Fibroblast of skin of scalp (primary cell): ENCODE data around the gene GDF9.

ENCODE experiments used
- DNase-seq: peaks from one replicate; pipeline ENCODE4 v3.0.0-alpha.2; 2013

The GDF9 gene

DNA sequence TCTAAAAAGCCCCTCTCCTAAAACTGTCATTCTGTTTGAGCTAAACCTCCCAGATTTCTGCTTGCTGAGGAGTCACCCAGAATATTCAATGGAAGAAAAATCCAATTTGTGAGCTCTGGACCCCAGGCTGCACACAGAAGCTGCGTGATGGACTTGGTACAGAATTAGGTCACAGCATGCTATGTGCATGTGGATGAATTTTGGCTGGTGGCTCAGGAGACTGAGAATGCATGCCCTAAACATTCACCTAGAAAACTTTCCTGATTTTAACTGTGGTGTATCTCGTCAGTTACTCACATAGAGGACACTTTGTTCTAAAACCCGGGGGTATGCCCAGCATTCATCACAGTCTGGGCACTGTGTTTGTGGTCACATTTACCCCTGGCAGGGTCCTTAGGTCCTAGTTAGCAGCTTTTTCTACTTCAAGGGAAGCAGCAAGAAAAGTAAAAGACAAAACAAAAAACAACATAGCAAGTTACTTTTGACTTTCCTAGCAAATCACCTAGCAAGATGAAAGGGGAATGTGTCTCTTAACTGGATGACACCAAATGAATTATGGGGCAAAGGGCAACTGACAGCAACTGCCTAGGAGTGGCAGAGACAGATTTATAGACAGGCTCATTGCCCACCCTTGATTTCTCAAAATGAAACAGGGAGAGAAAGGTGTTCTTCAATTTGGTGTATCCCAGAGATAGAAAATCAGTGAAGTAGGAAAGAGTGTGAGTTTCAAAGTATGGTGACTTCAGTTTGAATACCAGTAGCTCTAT is 27.6 kb downstream of the GDF9 start:
- DNase-seq = no peak

DNA sequence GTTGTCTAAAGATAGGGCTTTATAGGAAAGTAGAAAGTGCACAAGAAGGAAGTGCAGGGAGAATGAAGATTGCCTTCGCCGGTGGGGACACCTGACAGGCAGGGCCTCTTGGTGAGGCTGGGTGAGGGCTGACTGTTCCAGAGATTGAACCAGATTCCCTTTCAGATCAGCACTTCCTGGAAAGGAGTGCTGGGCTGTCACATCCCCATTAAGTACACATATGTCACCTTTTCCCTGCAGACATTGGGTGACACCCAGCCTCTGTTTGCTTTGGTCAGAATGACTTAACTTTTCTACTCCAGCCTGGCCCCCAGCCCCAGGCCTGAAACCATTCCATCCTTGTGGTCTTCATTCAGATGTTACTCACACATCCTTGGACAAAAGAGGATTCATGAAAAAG is 28.4 kb downstream of the GDF9 start:
- no peak for DNase-seq

DNA sequence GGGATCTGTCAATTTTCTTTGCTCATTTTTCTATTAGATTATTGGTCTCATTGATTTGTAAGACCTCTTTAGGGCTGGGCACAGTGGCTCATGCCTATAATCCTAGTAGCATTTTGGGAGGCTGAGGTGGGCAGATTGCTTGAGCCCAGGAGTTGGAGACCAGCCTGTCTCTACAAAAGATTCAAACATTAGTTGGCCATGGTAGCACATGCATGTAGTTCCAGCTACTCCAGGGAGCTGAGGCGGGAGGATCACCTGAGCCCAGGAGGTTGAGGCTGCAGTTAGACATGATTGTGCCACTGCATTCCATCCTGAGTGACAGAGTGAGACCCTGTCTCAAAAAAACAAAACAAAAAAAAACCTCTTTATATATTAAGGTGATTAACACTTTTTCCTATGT is 29.4 kb downstream of the GDF9 start:
- DNase-seq = no peak

DNA sequence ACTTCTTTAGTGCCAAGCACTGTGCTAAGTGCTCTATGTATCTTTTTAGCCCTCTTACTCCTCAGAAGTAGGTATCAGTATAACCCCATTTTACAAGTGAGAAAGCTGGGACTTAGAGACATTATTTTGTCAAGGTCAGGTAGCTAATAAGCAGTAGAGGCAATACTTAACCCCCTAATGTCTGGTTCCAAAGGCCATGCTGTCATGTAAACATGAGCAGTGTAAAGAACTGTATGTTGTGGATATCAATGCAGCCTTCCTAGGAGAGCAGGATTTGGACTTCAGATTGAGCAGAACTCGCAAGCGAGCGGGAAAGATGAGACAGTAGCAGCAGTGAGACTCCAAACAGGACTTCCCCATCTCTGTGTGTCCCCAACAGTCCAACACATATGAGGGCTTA is 32.2 kb downstream of the GDF9 start:
- no peak for DNase-seq

DNA sequence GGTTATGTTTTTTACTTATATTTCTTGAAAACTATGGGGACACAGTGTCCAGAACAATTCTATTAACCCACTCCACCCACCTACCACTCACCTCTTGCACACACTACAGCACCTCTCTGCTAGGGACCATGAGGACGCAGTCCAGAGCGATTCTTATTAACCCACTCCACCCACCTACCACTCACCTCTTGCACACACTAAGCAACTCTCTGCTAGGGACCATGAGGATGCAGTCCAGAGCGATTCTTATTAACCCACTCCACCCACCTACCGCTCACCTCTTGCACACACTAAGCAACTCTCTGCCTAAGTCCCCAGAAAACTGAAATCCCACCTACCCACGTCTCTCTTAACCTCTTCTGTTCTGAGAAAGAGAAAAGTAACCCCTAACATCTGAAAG is 33.7 kb downstream of the GDF9 start:
- DNase-seq = no peak

DNA sequence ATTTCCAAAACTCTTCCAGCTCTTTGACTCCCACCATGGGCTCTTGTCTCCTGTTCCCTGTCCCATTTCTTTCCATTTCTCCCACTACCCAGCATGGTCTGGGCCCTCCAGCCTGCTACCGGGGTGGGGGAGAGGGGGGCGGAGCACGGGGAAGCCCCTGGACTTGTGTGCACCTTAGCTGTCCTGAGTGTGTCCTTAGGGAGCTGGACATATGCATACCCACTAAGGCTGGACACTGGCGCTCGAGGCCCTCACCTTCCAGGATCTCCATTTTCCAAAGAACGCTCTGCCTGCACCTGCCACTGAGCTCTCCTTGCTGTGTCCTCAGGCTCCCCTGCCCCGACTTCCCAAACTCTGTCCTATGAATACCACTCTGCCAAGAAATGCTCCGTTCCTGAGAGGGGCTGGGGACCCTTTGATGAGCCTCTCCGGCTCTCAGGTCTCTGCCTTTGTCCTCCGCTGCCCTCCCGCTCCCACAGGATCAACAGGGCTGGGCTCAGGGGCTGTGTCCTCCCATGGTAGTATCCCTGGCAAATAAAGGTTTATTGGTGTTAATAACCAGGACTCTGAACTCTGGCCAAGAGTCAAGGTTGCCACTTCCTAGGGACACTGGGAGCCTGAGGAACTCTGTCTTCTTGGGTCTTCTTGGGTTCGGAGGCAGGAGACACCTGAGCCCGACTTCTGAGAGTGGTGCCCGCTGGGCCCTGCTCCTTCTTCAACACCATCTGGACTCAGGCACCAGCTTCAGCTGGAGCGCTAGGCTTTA is 35.0 kb downstream of the GDF9 start:
- no peak for DNase-seq

DNA sequence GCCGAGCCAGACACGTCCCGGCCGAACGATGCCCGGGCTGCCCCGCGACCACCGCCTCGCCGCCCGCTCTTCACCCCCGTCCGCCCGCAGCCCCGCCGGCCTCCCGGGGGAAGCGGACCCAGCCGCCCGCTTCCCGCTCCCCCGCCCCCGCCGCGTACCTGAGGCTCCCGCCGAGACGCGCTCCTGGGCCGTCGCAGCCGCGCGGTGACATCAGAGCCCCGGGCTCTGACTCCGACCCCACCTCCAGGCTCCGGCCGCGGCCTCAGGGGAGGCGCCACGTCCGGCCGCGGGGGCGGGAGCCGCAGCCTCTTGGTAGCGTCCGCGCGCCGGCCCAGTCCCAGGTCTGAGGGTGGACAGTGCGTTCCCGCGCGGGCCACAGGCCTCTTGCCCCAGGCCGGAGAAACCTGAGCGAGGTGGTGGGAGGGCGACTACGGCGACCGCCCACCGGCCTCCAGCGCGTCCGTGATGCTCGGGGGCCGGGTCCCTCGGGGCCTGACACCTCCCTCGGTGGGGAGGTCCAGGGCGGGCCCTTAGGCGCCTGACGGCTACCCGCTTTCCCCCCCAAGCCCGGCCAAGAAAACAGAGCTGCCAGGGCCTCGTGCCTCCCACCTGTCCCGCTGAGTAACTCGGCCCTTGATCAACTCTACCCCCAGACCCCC is 35.7 kb downstream of the GDF9 start, which contains the start of gene SHROOM1:
Gene SHROOM1, minus strand, starts transcription at position 212 of the 659 bp plus-strand sequence. CDS start 4,507 bp downstream, outside the sequence.
- no peak for DNase-seq

DNA sequence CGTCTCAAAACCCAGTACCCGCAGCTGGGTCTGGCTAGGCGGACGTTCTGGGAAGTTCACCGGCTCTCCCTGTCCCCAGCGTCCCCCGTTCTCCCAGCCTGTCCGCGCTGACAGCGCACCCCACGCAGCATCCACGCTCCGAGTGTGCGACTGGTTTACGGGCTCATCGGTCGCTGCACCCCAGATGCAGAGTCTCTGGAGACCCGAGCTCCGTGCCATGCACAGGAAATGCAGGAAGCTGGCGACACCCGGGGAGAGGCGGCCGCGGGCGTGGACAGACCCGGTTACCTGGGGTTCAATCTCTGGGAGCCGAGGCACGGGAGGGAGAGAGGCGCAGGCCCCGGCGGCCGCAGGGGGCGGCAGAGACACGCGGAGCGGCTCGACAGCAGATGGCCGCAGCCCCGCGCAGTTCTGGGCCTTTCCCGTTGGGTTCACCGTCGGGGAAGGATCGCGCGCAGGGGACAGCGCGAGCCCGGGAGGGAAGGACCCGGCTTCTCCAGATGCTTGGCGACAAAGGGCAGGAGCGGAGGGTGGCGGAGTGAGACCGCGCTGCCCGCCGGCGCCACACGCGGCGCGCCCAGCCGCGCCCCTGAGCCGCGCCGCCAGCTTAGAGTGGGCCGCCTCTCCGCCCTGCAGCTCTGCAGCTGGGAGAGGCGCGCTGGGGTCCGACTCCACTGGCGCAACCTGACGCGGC is 36.4 kb downstream of the GDF9 start:
- peak; percentile 62 for DNase-seq

DNA sequence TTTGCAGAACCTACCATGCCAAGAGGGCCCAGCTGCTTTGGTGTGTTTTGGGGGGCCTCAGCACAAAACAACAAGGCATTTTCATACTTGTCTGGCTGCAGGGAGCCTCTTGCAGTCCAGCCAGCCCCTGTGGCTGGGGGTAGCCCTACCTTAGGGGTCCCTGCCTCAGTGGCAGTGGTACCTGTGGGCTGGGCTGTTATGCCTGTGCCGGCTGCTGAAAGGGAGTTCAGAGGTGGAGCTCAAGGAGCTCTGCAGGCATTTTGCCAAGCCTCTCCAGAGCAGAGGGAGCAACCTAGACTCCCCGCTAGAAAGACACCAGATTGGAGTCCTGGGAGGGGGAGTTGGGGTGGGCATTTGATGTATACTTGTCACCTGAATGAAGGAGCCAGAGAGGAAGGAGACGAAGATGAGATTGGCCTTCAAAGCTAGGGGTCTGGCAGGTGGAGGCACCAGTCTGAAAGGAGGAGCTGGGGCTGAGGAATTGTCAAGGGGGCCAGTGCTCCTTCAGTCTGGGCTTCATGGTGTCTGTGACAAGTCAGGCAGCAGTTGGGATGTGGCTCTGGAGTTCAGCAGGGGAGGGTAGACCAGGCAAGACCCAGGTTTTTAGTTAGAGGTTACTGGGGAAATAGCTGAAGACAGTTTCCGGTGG is 37.3 kb downstream of the GDF9 start:
- no peak for DNase-seq

DNA sequence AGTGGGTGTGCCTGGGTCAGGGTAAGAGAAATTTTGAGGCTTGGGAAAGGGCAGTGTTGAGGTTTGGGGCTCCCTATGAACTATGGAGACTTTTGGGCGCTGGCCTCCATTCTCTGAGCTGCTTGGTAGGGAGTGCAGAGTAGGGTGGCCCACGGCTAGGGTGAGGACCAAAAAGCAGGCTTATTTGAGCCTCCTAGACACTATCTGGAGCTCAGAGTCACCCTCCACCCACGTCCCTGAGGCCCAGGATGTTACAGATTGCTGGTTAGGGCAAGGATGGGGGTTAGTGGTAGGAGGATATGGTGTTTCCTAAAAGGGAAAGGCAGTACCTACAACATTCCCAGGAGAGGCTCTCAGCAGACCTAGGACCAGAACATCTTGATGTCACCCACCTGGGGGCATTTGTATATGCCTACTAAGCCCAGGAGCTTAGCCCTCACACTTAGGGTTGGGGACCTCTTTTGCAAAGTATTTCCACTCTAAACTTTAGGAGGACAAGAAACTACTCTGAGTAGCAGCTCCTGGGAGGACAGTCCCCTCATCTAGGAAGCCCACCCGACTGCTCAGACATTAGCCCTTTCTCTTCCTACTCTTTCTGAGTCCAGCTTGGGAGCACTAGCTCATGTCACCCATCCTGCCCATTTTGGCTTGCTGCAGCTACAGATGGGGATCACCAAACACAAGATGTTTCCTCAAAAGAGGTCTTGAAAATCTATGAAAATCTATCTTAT is 38.2 kb downstream of the GDF9 start:
- no peak for DNase-seq

DNA sequence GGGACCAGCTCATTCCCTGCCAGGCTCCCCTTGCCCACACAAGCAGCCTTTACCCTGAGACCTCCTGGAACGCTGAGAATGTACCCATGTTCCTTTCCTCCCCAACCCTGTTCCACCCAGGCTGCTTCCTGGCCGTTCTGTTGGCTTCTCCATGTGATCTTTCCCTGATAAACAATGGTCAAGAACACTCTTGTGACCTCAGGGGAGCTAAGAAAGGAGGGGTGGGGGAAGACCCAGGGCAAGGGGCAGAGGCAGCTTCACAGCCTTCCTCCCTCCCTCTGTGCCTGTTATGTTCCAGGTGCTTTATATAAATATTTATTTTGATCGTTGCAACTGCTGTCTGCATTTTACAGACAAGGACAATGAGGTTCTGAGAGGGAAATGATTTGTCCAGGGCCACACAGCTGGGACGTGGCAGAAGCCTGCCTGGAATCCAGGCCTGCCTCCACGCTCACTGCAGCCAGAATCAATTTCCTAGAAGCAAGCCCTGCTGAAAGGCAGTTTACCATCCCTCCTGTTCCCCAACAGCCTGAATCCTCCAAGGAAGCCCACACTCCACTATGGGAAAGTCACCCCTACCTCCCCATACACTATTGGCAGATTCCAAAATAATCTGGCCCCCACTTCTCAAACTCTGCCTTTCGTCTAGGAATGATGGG is 39.7 kb downstream of the GDF9 start:
- DNase-seq = no peak

DNA sequence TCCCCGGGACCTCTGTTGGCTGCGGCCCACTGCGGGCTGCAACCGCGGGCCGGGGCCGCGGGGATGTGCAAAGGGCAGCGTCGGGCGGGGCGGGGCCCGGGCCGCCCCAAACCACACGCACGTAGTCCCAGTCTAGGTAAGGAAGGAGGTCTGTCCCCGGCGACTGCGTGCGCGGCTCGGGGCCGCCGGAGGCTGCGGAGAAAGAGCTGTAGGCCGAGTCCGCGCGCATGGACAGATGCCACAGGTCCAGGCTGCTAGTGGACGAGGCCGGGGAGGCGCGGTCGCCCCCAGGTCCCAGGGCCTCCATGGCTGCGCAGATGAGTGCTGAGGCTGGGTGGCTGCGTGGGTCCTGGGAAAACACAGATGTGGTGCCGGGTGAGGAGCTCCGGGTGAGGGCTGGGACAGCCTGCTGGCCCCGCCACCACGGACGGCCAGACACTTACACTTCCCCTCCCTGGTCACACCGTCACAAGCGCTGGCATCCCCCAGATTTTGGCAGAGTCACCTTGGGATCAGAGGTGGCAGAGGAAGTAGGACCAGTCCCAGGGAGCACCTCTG is 40.4 kb downstream of the GDF9 start:
- DNase-seq = no peak

DNA sequence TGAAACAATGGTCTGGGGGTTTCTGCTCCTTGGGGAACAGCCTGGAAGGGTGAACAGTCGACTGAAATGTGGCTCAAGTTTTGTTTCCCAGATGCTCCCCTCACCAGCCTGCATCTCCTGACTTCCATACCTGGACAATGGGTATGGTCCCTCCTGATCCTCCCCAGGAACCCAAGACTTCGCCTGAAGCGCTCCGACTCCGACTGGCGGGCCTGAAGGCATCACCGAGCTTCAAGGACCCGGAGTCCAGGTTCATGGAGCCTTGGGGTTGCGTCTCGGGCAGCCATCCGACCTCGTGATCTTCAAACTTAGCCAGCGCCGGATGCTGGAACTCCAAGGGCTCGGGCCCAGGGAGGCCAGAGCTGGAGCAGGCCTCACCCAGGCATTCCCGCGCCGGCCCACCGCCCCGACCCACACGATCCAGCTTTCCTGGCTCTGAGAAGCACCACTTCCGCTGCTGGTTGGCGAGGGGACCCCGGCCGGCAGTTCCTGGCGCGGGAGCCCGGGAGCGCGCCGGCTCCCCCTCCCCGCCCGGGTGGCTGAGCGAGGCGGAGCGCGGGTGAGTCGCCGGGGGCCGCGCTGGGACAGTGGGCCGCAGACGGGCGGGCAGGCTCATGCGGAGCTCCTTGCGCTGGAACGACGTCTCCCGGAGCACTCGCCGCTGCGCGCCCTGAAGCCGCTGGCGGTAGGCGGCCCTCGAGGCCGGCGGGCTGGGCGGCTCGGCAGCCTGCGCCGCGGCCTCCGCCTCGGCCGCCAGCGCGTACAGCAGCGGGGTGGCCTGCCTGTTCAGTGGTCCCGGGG is 41.0 kb downstream of the GDF9 start:
- DNase-seq = no peak

DNA sequence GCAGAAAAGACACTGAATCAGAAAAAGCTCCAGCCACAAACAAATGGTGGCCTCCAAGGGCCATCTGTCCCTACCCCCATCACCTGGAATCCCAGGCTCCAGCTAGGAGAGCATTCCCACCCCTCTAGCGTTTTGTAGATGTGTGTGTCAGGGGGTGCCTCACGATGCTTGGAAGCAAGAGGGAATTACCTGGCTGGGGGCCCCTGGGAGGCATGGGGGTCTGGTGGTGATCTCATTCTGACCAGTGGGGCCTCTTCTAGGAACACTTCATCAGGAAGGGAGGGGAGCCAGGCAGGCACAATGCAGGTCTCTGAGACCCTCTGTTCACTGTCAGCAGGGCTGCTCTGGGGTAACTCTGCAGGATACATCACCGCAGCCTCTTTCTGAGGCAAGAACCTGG is 41.8 kb downstream of the GDF9 start:
- no peak for DNase-seq

DNA sequence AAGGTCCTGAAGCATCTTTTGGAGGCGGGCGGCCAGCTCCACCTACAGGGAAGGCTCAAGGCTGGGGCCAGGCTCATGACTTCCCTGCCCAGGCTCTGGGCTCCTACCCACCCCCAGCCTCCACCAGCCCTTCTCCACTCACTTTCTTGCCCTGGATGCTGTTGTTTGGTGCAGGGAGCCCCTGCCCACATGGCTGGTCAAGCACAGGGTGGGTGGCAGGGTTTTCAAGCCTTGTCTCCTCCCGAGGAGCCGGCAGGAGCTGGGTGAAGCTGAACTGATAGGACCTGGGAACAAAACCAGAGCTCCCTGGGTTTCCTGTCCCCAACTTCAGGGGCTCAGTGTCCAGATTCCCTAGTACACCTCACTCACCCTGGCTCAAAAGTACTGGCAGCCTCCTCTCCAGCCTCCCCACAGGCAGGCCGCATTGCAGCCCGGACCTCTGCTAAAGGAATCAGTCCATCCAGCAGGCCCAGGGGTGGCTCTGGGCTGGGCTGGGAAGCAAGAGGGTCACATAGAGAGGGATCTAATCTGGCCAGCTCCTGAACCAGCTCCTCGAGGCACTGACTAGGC is 42.7 kb downstream of the GDF9 start:
- DNase-seq = no peak

DNA sequence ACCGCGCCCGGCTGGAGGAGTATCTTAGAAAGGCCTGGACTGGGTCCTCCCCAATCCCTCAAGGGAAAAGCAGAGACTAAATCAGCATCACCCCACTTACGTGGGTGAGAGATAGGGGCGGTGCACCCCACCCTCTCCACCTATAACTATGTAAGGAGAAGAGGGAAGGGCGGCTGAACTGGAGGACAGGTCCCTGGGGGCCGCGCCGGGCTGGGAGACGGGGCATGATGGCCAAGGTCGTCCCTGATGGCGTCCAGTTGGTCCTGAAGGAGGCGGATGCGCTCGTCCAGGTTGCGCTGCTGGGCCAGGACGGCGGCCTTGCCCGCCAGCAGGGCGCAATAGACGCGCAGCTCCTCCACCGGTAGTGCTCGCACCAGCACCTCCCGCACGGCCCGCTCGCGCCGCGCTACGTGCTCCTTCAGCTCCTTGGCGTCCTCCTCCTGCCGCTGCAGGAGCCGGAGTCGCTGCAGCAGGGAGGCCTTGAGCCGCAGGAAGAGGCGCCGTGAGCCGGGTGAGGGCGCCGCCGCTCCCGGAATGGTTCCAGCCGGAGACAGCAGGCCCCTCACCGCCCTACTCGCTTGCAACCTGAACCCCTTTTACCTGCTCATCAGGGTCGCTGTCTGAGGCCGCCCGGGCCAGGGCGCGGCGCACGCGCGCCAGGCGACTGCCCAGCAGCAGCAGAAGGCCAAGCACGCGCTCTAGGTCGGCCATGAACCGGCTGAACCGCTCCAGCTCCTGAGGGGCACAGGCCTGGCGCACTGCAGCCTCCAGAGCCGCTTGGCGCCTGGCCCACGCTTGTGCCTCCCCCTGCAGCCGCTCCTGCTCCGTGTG is 43.4 kb downstream of the GDF9 start:
- DNase-seq = peak; percentile 24

DNA sequence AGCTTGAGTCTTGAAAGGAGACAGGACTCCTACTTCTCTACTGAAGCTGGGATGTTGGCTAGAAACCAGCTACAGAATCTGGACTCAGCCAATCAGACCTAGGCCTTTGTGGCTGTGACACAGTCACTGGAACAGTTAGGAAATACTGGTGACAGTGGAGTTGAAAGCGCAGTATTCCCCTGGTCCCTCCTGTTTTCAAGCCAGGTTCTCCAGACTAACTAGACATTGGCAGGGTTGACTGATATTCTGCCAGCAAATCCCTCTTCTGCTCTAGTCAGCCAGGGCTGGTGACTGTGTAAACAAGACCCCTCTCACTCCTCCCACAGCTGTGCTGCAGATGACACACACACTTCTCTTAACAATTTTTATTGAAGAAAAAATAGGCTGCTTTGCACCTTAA is 44.5 kb downstream of the GDF9 start:
- DNase-seq = peak; percentile 24

DNA sequence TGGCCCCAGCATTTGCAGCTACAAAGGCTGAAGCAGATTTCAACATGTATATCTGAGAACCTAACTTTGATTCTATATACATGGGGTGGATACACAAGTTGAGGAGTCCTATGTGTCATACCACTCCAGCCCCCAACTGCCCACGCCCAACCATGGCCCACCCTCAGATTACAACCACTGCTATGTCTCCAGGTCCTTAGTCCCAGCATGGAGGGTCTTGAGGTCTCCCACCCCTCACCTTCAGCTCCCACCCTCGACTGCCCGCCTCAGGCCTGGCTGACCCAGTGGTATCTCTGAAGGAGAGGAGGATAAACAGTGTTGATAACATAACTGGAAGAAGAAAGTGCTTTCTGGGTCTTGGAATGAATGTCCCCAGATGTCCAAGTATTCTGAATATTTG is 44.9 kb downstream of the GDF9 start:
- DNase-seq = no peak
